Measurements from ENCODE around the gene FREY1.

DNA sequence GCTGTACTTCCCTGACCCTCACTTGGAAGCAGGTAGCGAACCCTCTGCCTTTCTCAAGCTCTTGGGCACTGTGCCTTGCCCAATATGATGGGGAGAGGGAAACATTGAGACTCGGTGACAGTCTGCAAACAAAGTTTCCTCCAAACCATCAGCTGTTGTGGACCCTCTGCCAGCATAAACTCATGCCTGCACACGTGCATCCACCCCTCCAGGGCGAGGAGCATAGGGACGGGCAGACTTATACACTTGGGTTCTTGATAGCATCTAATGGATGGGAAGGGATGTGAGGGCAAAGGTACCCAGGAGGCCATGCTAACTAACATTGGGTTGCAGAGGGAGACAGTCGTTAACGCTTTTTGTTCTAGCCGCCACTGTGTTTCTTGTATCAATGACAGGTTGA is 29.9 kb downstream of the FREY1 start:
- TF ChIP-seq, protein P1, sequence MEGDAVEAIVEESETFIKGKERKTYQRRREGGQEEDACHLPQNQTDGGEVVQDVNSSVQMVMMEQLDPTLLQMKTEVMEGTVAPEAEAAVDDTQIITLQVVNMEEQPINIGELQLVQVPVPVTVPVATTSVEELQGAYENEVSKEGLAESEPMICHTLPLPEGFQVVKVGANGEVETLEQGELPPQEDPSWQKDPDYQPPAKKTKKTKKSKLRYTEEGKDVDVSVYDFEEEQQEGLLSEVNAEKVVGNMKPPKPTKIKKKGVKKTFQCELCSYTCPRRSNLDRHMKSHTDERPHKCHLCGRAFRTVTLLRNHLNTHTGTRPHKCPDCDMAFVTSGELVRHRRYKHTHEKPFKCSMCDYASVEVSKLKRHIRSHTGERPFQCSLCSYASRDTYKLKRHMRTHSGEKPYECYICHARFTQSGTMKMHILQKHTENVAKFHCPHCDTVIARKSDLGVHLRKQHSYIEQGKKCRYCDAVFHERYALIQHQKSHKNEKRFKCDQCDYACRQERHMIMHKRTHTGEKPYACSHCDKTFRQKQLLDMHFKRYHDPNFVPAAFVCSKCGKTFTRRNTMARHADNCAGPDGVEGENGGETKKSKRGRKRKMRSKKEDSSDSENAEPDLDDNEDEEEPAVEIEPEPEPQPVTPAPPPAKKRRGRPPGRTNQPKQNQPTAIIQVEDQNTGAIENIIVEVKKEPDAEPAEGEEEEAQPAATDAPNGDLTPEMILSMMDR (conservative IDR thresholded peaks at IDR 0.05; ENCODE audit: low read length) = no peak
- no peak for TF ChIP-seq EZH2phosphoT487 (IDR thresholded peaks at IDR 0.05; ENCODE audit: borderline replicate concordance)

All from Loucy (cell line).